ENCODE data around the gene FGA.

FGA gene

DNA sequence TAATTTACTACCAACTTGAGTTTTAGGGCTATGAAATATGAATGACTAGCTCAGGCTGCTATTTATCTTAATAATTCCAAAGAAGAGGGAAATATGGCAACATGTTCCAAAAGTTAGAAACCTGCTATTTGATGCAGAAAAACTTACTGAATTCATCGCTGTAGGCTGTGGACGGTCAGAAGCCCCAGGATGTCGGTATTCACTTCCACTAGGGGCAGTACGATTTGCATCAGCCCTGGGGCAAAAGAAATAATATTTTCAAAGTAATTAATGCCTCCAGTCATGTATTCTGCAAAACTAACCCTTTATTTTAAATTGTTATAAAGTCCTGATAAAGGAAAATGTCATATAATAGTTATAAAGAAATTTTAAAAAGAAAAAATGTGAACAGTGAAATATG lies 44.9 kb downstream of the FGA start:
- Histone ChIP-seq H3K4me1 (ENCODE audit: control insufficient read depth, insufficient read depth, low read length) (peaks cover 4% of the 10 kb centered on the region), H3K27me3 (ENCODE audit: control insufficient read depth, insufficient read depth, low read length) (no peaks in the 10 kb centered on the region), H3K4me3 (ENCODE audit: low read depth, low read length) (no peak overlapping the region), H3K9me3 (ENCODE audit: control insufficient read depth, insufficient read depth, low read length) (no peaks in the 10 kb centered on the region), H3K9ac (ENCODE audit: low read depth, low read length) (no peak overlapping the region), H3K36me3 (ENCODE audit: control insufficient read depth, insufficient read depth, low read length) (peaks cover 9% of the 10 kb centered on the region)

DNA sequence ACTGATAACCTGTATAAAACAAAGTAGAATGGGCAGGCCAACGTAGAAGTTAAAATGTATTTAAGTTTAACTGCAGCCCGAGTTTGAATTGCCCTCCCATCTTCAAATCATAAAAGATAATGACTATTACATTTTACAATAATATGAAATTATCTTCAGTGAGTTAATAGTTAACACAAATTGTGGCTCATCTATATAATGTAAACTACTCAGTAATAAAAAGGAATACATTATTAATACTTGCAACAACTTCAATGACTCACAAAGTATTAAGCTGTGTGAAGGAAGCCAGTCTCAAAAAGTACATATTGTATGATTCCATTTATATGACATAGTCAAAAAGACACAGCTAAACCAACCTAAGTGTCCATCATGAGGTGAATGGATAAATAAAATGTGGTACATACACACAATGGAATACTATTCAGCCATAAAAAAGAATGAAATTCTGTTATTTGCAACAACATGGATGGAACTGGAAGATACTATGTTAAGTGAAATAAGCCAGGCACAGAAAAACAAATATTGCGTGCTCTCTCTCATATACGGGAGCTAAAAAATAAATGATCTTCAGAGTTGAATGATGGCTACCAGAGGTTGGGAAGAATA lies 48.2 kb downstream of the FGA start:
- Histone ChIP-seq H3K27me3 (ENCODE audit: control insufficient read depth, insufficient read depth, low read length) (no peaks in the 10 kb centered on the region), H3K9ac (ENCODE audit: low read depth, low read length) (no peak overlapping the region), H3K36me3 (ENCODE audit: control insufficient read depth, insufficient read depth, low read length) (peaks cover 9% of the 10 kb centered on the region), H3K4me3 (ENCODE audit: low read depth, low read length) (no peak overlapping the region), H3K9me3 (ENCODE audit: control insufficient read depth, insufficient read depth, low read length) (no peaks in the 10 kb centered on the region), H3K4me1 (ENCODE audit: control insufficient read depth, insufficient read depth, low read length) (no peaks in the 10 kb centered on the region)

Data from iPS-15b (cell line).